Nephron progenitor cell (in vitro differentiated cells): Measurements from ENCODE around the gene SLC44A4.
"Not testable (repeated sequence)": the region's sequence is repeated elsewhere in the genome, so short reads cannot be mapped to it uniquely, and the experiment has no call there.

Experiments
- DNase-seq: peaks from one replicate; pipeline ENCODE4 v3.0.0; 2021
- H3K27ac Mint-ChIP-seq: 2 replicates; pipeline ENCODE4 v1.8.0; 2021; ENCODE audit warnings: mild to moderate bottlenecking, moderate library complexity, mixed read lengths
- H3K27me3 Mint-ChIP-seq: 2 replicates; pipeline ENCODE4 v1.8.0; 2021; ENCODE audit warnings: mild to moderate bottlenecking, low read depth, mixed read lengths; ENCODE audit not compliant: poor library complexity
- H3K36me3 Mint-ChIP-seq: 2 replicates; pipeline ENCODE4 v1.8.0; 2021; ENCODE audit warnings: low read depth, mixed read lengths
- H3K4me1 Mint-ChIP-seq: 2 replicates; pipeline ENCODE4 v1.8.0; 2021; ENCODE audit warnings: mixed read lengths
- H3K4me3 Mint-ChIP-seq: 2 replicates; pipeline ENCODE4 v1.8.0; 2021; ENCODE audit warnings: mild to moderate bottlenecking, moderate library complexity, mixed read lengths
- H3K9me3 Mint-ChIP-seq: 2 replicates; pipeline ENCODE4 v1.8.0; 2021; ENCODE audit warnings: mild to moderate bottlenecking, moderate library complexity, mixed read lengths
- CTCF ChIP-seq: fragments of 200-600 bp; sonication (generic); IDR thresholded peaks from 2 replicates; pipeline ENCODE4 v1.5.0; 2021; ENCODE audit warnings: antibody characterized with exemption

SLC44A4 gene

GRCh38 chr6:31851485-31851832, 27.3 kb downstream of the SLC44A4 start:
- H3K27me3 Mint-ChIP-seq = peaks cover 7% of the 10 kb centered on the region
- no peak overlapping the region for H3K27ac Mint-ChIP-seq
- peaks cover 12% of the 10 kb centered on the region for H3K4me1 Mint-ChIP-seq
- H3K4me3 Mint-ChIP-seq = no peak overlapping the region
- TF ChIP-seq CTCF = no peak
- peaks cover 23% of the 10 kb centered on the region for H3K36me3 Mint-ChIP-seq
- H3K9me3 Mint-ChIP-seq = peaks cover 20% of the 10 kb centered on the region
- DNase-seq = no peak

GRCh38 chr6:31850765-31851484, 27.9 kb downstream of the SLC44A4 start:
- peak overlapping the region; percentile 66 for H3K27ac Mint-ChIP-seq
- peaks cover 17% of the 10 kb centered on the region for H3K9me3 Mint-ChIP-seq
- H3K27me3 Mint-ChIP-seq = peaks cover 7% of the 10 kb centered on the region
- no peak for DNase-seq
- TF ChIP-seq CTCF = no peak
- H3K4me3 Mint-ChIP-seq = no peak overlapping the region
- H3K4me1 Mint-ChIP-seq = peaks cover 12% of the 10 kb centered on the region
- peaks cover 21% of the 10 kb centered on the region for H3K36me3 Mint-ChIP-seq

- Mint-ChIP-seq H3K4me1 (peaks cover 12% of the 10 kb centered on the region), H3K9me3 (peaks cover under 1% of the 10 kb centered on the region), H3K36me3 (peaks cover 6% of the 10 kb centered on the region), H3K27ac (no peak overlapping the region), H3K27me3 (peaks cover 9% of the 10 kb centered on the region), H3K4me3 (no peak overlapping the region)
- no peak for TF ChIP-seq CTCF
- DNase-seq = no peak
These were observed 31.4 kb downstream of the SLC44A4 start for GRCh38 chr6:31847276-31847978.

GRCh38 chr6:31844507-31844906, 34.3 kb downstream of the SLC44A4 start:
- TF ChIP-seq CTCF = no peak
- peaks cover 9% of the 10 kb centered on the region for H3K27me3 Mint-ChIP-seq
- peaks cover under 1% of the 10 kb centered on the region for H3K4me1 Mint-ChIP-seq
- H3K27ac Mint-ChIP-seq = peak overlapping the region; percentile 59
- no peaks in the 10 kb centered on the region for H3K9me3 Mint-ChIP-seq
- no peak overlapping the region for H3K4me3 Mint-ChIP-seq
- DNase-seq = no peak
- H3K36me3 Mint-ChIP-seq = peaks cover 22% of the 10 kb centered on the region

GRCh38 chr6:31842053-31842452, 36.7 kb downstream of the SLC44A4 start:
- Mint-ChIP-seq H3K27ac (peak overlapping the region; percentile 51), H3K27me3 (peaks cover 6% of the 10 kb centered on the region), H3K36me3 (peaks cover 39% of the 10 kb centered on the region), H3K4me1 (peaks cover 15% of the 10 kb centered on the region), H3K9me3 (no peaks in the 10 kb centered on the region), H3K4me3 (no peak overlapping the region)
- no peak for TF ChIP-seq CTCF
- no peak for DNase-seq

GRCh38 chr6:31839779-31840126, 39.0 kb downstream of the SLC44A4 start:
- H3K27me3 Mint-ChIP-seq, H3K9me3 Mint-ChIP-seq, DNase-seq, H3K27ac Mint-ChIP-seq: not testable (repeated sequence)
- Mint-ChIP-seq H3K36me3 (peaks cover 55% of the 10 kb centered on the region), H3K4me3 (peak overlapping the region; percentile 62), H3K4me1 (peaks cover 35% of the 10 kb centered on the region)
